ENCODE data around the gene FAM53A. TPM values are rescaled to one million over a fixed set of nuclear protein-coding genes. Genes with fewer than 3 reads are reported as not detected.

FAM53A gene
- total and polyA plus RNA-seq, 2 donors (not counting 1 experiment from before 2014, with no cell fraction given) = 0.65 to 0.99 TPM

- Histone ChIP-seq H3K79me2 (ENCODE audit: control insufficient read depth, insufficient read depth, low read length) (no peaks in the 10 kb centered on the region), H3K36me3 (ENCODE audit: control insufficient read depth, insufficient read depth, low read length) (no peaks in the 10 kb centered on the region), H3K27ac (ENCODE audit: insufficient read depth, low read length) (no peak overlapping the region), H4K20me1 (ENCODE audit: control insufficient read depth, extremely low read depth, insufficient read depth, low read length) (no peaks in the 10 kb centered on the region), H3K9me3 (ENCODE audit: control insufficient read depth, insufficient read depth, low read depth, low read length) (no peaks in the 10 kb centered on the region), H3K9ac (ENCODE audit: insufficient read depth, low read length) (no peak overlapping the region), H3K27me3 (ENCODE audit: control insufficient read depth, insufficient read depth, low read length) (peaks cover 2% of the 10 kb centered on the region), H3K4me2 (ENCODE audit: extremely low read depth, insufficient read depth, low read length) (no peak overlapping the region), H3K4me3 (replicated peaks in 1 of 4; ENCODE audit: control extremely low read depth in 1 of 4, insufficient read depth in 1 of 4, low read depth in 3 of 4, low read length in 4 of 4) (no peak overlapping the region), H3K4me1 (ENCODE audit: control insufficient read depth, extremely low read depth, insufficient read depth, low read length) (no peaks in the 10 kb centered on the region), H2AFZ (ENCODE audit: low read length) (no peak overlapping the region)
- no peak for DNase-seq (ENCODE audit: low read depth in 2 of 2)
- TF ChIP-seq CTCF (conservative IDR thresholded peaks at IDR 0.05 in 1 of 2, IDR thresholded peaks at IDR 0.05 in 1 of 2; ENCODE audit: low read depth in 1 of 2, low read length in 2 of 2) (no peak), EZH2 (IDR thresholded peaks at IDR 0.05; ENCODE audit: low read length, missing control alignments) (no peak)
Measured at GRCh38 chr4:1602655-1603412, 81.3 kb downstream of the FAM53A start.

GRCh38 chr4:1601852-1602654 is 82.1 kb downstream of the FAM53A start:
- no peaks in the 10 kb centered on the region for H3K79me2 ChIP-seq (ENCODE audit: control insufficient read depth, insufficient read depth, low read length)
- no peaks in the 10 kb centered on the region for H4K20me1 ChIP-seq (ENCODE audit: control insufficient read depth, extremely low read depth, insufficient read depth, low read length)
- no peaks in the 10 kb centered on the region for H3K9me3 ChIP-seq (ENCODE audit: control insufficient read depth, insufficient read depth, low read depth, low read length)
- H3K27me3 ChIP-seq (ENCODE audit: control insufficient read depth, insufficient read depth, low read length) = peaks cover 2% of the 10 kb centered on the region
- H3K9ac ChIP-seq (ENCODE audit: insufficient read depth, low read length) = no peak overlapping the region
- no peak overlapping the region for H3K4me3 ChIP-seq (replicated peaks in 1 of 4; ENCODE audit: control extremely low read depth in 1 of 4, insufficient read depth in 1 of 4, low read depth in 3 of 4, low read length in 4 of 4)
- no peak for TF ChIP-seq CTCF (conservative IDR thresholded peaks at IDR 0.05 in 1 of 2, IDR thresholded peaks at IDR 0.05 in 1 of 2; ENCODE audit: low read depth in 1 of 2, low read length in 2 of 2)
- TF ChIP-seq EZH2 (IDR thresholded peaks at IDR 0.05; ENCODE audit: low read length, missing control alignments) = no peak
- H3K36me3 ChIP-seq (ENCODE audit: control insufficient read depth, insufficient read depth, low read length) = no peaks in the 10 kb centered on the region
- no peak overlapping the region for H3K4me2 ChIP-seq (ENCODE audit: extremely low read depth, insufficient read depth, low read length)
- no peaks in the 10 kb centered on the region for H3K4me1 ChIP-seq (ENCODE audit: control insufficient read depth, extremely low read depth, insufficient read depth, low read length)
- DNase-seq (ENCODE audit: low read depth in 2 of 2) = no peak
- no peak overlapping the region for H2AFZ ChIP-seq (ENCODE audit: low read length)
- no peak overlapping the region for H3K27ac ChIP-seq (ENCODE audit: insufficient read depth, low read length)

- Histone ChIP-seq H3K4me2 (ENCODE audit: extremely low read depth, insufficient read depth, low read length) (no peak overlapping the region), H4K20me1 (ENCODE audit: control insufficient read depth, extremely low read depth, insufficient read depth, low read length) (no peaks in the 10 kb centered on the region), H3K79me2 (ENCODE audit: control insufficient read depth, insufficient read depth, low read length) (no peaks in the 10 kb centered on the region), H3K4me1 (ENCODE audit: control insufficient read depth, extremely low read depth, insufficient read depth, low read length) (no peaks in the 10 kb centered on the region), H3K9ac (ENCODE audit: insufficient read depth, low read length) (no peak overlapping the region), H3K4me3 (replicated peaks in 1 of 4; ENCODE audit: control extremely low read depth in 1 of 4, insufficient read depth in 1 of 4, low read depth in 3 of 4, low read length in 4 of 4) (no peak overlapping the region), H3K9me3 (ENCODE audit: control insufficient read depth, insufficient read depth, low read depth, low read length) (no peaks in the 10 kb centered on the region), H3K27me3 (ENCODE audit: control insufficient read depth, insufficient read depth, low read length) (peaks cover 2% of the 10 kb centered on the region), H3K36me3 (ENCODE audit: control insufficient read depth, insufficient read depth, low read length) (no peaks in the 10 kb centered on the region), H2AFZ (ENCODE audit: low read length) (no peak overlapping the region), H3K27ac (ENCODE audit: insufficient read depth, low read length) (no peak overlapping the region)
- DNase-seq (ENCODE audit: low read depth in 2 of 2) = no peak
- no peak for TF ChIP-seq CTCF (conservative IDR thresholded peaks at IDR 0.05 in 1 of 2, IDR thresholded peaks at IDR 0.05 in 1 of 2; ENCODE audit: low read depth in 1 of 2, low read length in 2 of 2)
Measured at GRCh38 chr4:1601533-1601835, 82.6 kb downstream of the FAM53A start.

Data from fibroblast of lung (primary cell).